Stomach (tissue), 9 donors: ENCODE results near the gene TNNC1. TPM values are rescaled to one million over a fixed set of nuclear protein-coding genes. Genes with fewer than 3 reads are reported as not detected.

Experiments used
- DNase-seq, 2 donors: peaks; one replicate each; pipeline versions ENCODE4 v3.0.0 to v3.0.0-alpha.2; 2013 to 2019
- H3K27ac ChIP-seq, 5 donors: fragments of 200-600 bp in 4 of 5; sonication (generic) in 4 of 5; one replicate each; pipeline ENCODE4 v1.5.1; 2013 to 2019; ENCODE audit warnings: mild to moderate bottlenecking in 1 of 5, moderate library complexity in 1 of 5
- H3K27me3 ChIP-seq, 3 donors: fragments of 200-600 bp; sonication (generic); one replicate each; pipeline ENCODE4 v1.5.1; 2017 to 2019; ENCODE audit warnings: mixed run types in 1 of 3
- H3K36me3 ChIP-seq, 4 donors: fragments of 200-600 bp; sonication (generic); 1 replicate in 3 of 4; 2 replicates in 1 of 4; pipeline ENCODE4 v1.5.1; 2016 to 2019
- H3K4me1 ChIP-seq, 4 donors: fragments of 200-600 bp; sonication (generic); one replicate each; pipeline ENCODE4 v1.5.1; 2016 to 2019
- H3K4me3 ChIP-seq, 4 donors: fragments of 200-600 bp; sonication (generic) in 3 of 4; one replicate each; pipeline ENCODE4 v1.5.1; 2016 to 2019; ENCODE audit warnings: mild to moderate bottlenecking in 1 of 4
- H3K9me3 ChIP-seq, 4 donors: fragments of 200-600 bp; sonication (generic); one replicate each; pipeline ENCODE4 v1.5.1; 2016 to 2019
- CTCF ChIP-seq, 7 experiments: fragments of 450-650 bp in 4 of 7; fragments of 200-600 bp in 3 of 7; sonication (generic) in 3 of 7; IDR thresholded peaks; one replicate each; pipeline ENCODE4 v1.5.1; 2016 to 2019; ENCODE audit warnings: antibody characterized with exemption in 7 of 7, control low read depth in 2 of 7, mild to moderate bottlenecking in 1 of 7
- EP300 ChIP-seq: sonication (generic); formaldehyde crosslinking; IDR thresholded peaks from one replicate; pipeline ENCODE4 v1.6.1; 2017; ENCODE audit warnings: antibody characterized with exemption
- POLR2A ChIP-seq, 4 donors: fragments of 450-650 bp; IDR thresholded peaks; one replicate each; pipeline ENCODE4 v1.6.1; 2016; ENCODE audit warnings: antibody characterized with exemption in 4 of 4, control low read depth in 2 of 4, mild to moderate bottlenecking in 1 of 4, moderate library complexity in 1 of 4
- POLR2AphosphoS5 ChIP-seq, 3 donors: sonication (generic); formaldehyde crosslinking; IDR thresholded peaks; one replicate each; pipeline ENCODE4 v1.6.1; 2016; ENCODE audit warnings: antibody characterized with exemption in 3 of 3
- WGBS, 5 donors: extraction: QIAGEN DNeasy Blood & Tissue Kit in 3 of 5; methylation state at CpG; one replicate each; pipeline versions ENCODE4 v1.1.5 to v1.1.7; 2013 to 2018; 5-methylcytosine and 5-hydroxymethylcytosine counted together
- intact Hi-C: fragments of 100-400 bp; cut with DNase I; formaldehyde crosslinking; loops from one replicate; pipeline ENCODE4 v1.15.1; 2023; ENCODE audit warnings: low total_unique reads
- polyA plus RNA-seq, 3 donors: library from polyadenylated mRNA; stranded (reverse); fragments of 200-250 nt; gene quantifications; one replicate each; pipeline ENCODE4 v1.2.3, GENCODE V29; 2013
- total RNA-seq, 5 donors: library from RNA; depleted of rRNA; stranded (reverse); fragments of >200 nt; gene quantifications; one replicate each; pipeline versions ENCODE4 v1.1.0 to v1.2.3, GENCODE V29; 2014 to 2016
- donor health status: healthy with polysubstance abuse.
- donor health status: Bipolar disorder and iron deficiency.
- donor health status: healthy.

TNNC1 gene
- total and polyA plus RNA-seq, 8 donors = 3.1 to 41.1 (median 6.5) TPM; not detected in 3

- DNase-seq = no peak
- intact Hi-C loops = no loop called here
- TF ChIP-seq POLR2AphosphoS5 (IDR thresholded peaks at IDR 0.05) (no peak), POLR2A (IDR thresholded peaks at IDR 0.05) (no peak), CTCF (IDR thresholded peaks at IDR 0.05) (no peak), EP300 (no peak)
- peaks cover 70 to 98% (median 96%) of the 10 kb centered on the region in 4 donors for H3K36me3 ChIP-seq
- peaks cover 5 to 47% (median 16%) of the 10 kb centered on the region in 4 donors for H3K4me1 ChIP-seq
- H3K27me3 ChIP-seq = no peaks in the 10 kb centered on the region
- 88 to 93% (median 90%) methylated on average over 28 to 31 of the region's 31 CpGs for WGBS, 5 donors
- no peaks in the 10 kb centered on the region for H3K9me3 ChIP-seq
- no peak overlapping the region for H3K27ac ChIP-seq
- no peak overlapping the region for H3K4me3 ChIP-seq
Observed at GRCh38 chr3:52487050-52487787, 33.4 kb upstream of the TNNC1 start.

GRCh38 chr3:52484680-52485461 is 31.0 kb upstream of the TNNC1 start:
- Histone ChIP-seq H3K4me3 (no peak overlapping the region), H3K4me1 (peaks cover 0 to 27% (median 8%) of the 10 kb centered on the region in 4 donors), H3K27me3 (no peaks in the 10 kb centered on the region), H3K27ac (peak overlapping the region in 2 of 5 donors; percentile 29 to 60), H3K36me3 (peaks cover 68 to 98% (median 96%) of the 10 kb centered on the region in 4 donors), H3K9me3 (no peaks in the 10 kb centered on the region)
- TF ChIP-seq POLR2AphosphoS5 (IDR thresholded peaks at IDR 0.05) (no peak), POLR2A (IDR thresholded peaks at IDR 0.05) (no peak), EP300 (no peak), CTCF (IDR thresholded peaks at IDR 0.05) (no peak)
- peak in 1 of 2 donors; percentile 1 for DNase-seq
- intact Hi-C loops = no loop called here
- WGBS, 5 donors = 75 to 89% (median 80%) methylated on average over 9 to 10 of the region's 10 CpGs

- peak in 1 of 2 donors; percentile 42 for DNase-seq
- TF ChIP-seq POLR2AphosphoS5 (IDR thresholded peaks at IDR 0.05) (no peak), POLR2A (IDR thresholded peaks at IDR 0.05) (no peak), EP300 (no peak), CTCF (IDR thresholded peaks at IDR 0.05) (no peak)
- 70 to 86% (median 80%) methylated on average over 12 to 13 of the region's 13 CpGs for WGBS, 5 donors
- peaks cover 68 to 98% (median 96%) of the 10 kb centered on the region in 4 donors for H3K36me3 ChIP-seq
- H3K4me1 ChIP-seq = peaks cover 0 to 21% (median 8%) of the 10 kb centered on the region in 4 donors
- intact Hi-C loops = no loop called here
- no peak overlapping the region for H3K4me3 ChIP-seq
- H3K27me3 ChIP-seq = no peaks in the 10 kb centered on the region
- H3K27ac ChIP-seq = peak overlapping the region in 2 of 5 donors; percentile 29 to 60
- H3K9me3 ChIP-seq = no peaks in the 10 kb centered on the region
Observed at GRCh38 chr3:52483577-52484381, 29.9 kb upstream of the TNNC1 start.

GRCh38 chr3:52483081-52483480 is 29.2 kb upstream of the TNNC1 start:
- WGBS, 5 donors = 75 to 88% (median 84%) methylated on average over 13 to 14 of the region's 14 CpGs
- Histone ChIP-seq H3K4me3 (no peak overlapping the region), H3K36me3 (peaks cover 68 to 98% (median 96%) of the 10 kb centered on the region in 4 donors), H3K9me3 (no peaks in the 10 kb centered on the region), H3K4me1 (peaks cover 0 to 21% (median 8%) of the 10 kb centered on the region in 4 donors), H3K27ac (peak overlapping the region in 2 of 5 donors; percentile 29 to 46), H3K27me3 (no peaks in the 10 kb centered on the region)
- DNase-seq = peak in 1 of 2 donors; percentile 7
- TF ChIP-seq POLR2A (IDR thresholded peaks at IDR 0.05) (no peak), CTCF (IDR thresholded peaks at IDR 0.05) (no peak)
- intact Hi-C loops = no loop called here
